HepG2 (cell line): ENCODE results near the gene ANTXR1. TPM values are rescaled to one million over a fixed set of nuclear protein-coding genes. Genes with fewer than 3 reads are reported as not detected.

ENCODE experiments used
- HMGXB4 ChIP-seq, 2 experiments: sonication (generic) in 1 of 2; formaldehyde crosslinking in 1 of 2; IDR thresholded peaks; 2 replicates each; pipeline versions ENCODE4 v1.4.0 to v1.6.1; 2018 to 2020; ENCODE audit warnings: missing genetic modification reagents in 2 of 2, borderline replicate concordance in 1 of 2, low read depth in 1 of 2, mild to moderate bottlenecking in 1 of 2, missing biosample characterization in 1 of 2
- REPIN1 ChIP-seq: sonication (generic); formaldehyde crosslinking; IDR thresholded peaks from 2 replicates; pipeline ENCODE4 v1.8.0; 2022; ENCODE audit warnings: missing genetic modification reagents, low read depth, mild to moderate bottlenecking, borderline replicate concordance
- SMYD3 ChIP-seq: sonication (generic); formaldehyde crosslinking; IDR thresholded peaks from 2 replicates; pipeline ENCODE4 v1.8.1; 2023; ENCODE audit warnings: mild to moderate bottlenecking, missing genetic modification reagents
- TOPORS ChIP-seq: sonication (generic); formaldehyde crosslinking; IDR thresholded peaks from 2 replicates; pipeline ENCODE4 v1.8.0; 2023; ENCODE audit warnings: mild to moderate bottlenecking, missing genetic modification reagents
- ZBTB33 ChIP-seq: sonication (generic); formaldehyde crosslinking; IDR thresholded peaks from 2 replicates; pipeline ENCODE4 v1.4.0; 2020; ENCODE audit warnings: missing genetic modification reagents
- ZBTB46 ChIP-seq: sonication (generic); formaldehyde crosslinking; IDR thresholded peaks from 2 replicates; pipeline ENCODE4 v1.4.0; 2020; ENCODE audit warnings: mild to moderate bottlenecking, missing genetic modification reagents, borderline replicate concordance
- ZNF3 ChIP-seq: IDR thresholded peaks from 2 replicates; pipeline ENCODE4 v1.7.0; 2017; ENCODE audit warnings: inconsistent platforms
- polyA plus RNA-seq, 8 experiments: library from polyadenylated mRNA; depleted of rRNA in 3 of 8; stranded (reverse) in 7 of 8; unstranded in 1 of 8; fragments of >200 nt; fragmentation: Illumina TruSeq in 4 of 8; extraction: Trizol in 4 of 8; gene quantifications; 2 replicates each; pipeline versions ENCODE4 v1.2.1 to v1.2.3, GENCODE V29; 2011 to 2016; ENCODE audit warnings: low read depth in 4 of 8, missing spikeins in 1 of 8, mixed read lengths in 1 of 8; ENCODE audit not compliant: insufficient read depth in 1 of 8
- total RNA-seq, 5 experiments: library from RNA; depleted of rRNA; stranded (reverse); fragments of >200 nt; fragmentation: Illumina TruSeq; extraction: Trizol; gene quantifications; 2 replicates each; pipeline ENCODE4 v1.2.3, GENCODE V29; 2016; ENCODE audit warnings: low read depth in 1 of 5

Gene ANTXR1
- total and polyA plus RNA-seq, 2 of the 13 experiments (the other 11 are each of a cell fraction or from before 2014, with no cell fraction given), result 4.5 to 12.7 TPM

GRCh38 chr2:69241093-69241492 is 228.1 kb downstream of the ANTXR1 start (continued):
- no peak for TF ChIP-seq ZBTB46
- TF ChIP-seq ZBTB33, result no peak
- TF ChIP-seq TOPORS (CRISPR knock-in tag), result no peak
- no peak for TF ChIP-seq REPIN1 (CRISPR knock-in tag)
- TF ChIP-seq HMGXB4 (CRISPR knock-in tag; IDR thresholded peaks at IDR 0.05; ENCODE audit: borderline replicate concordance in 1 of 2, low read depth in 1 of 2), result no peak
- TF ChIP-seq SMYD3 (CRISPR knock-in tag), result no peak
- TF ChIP-seq ZNF3 (CRISPR knock-in tag), result no peak
- TF ChIP-seq, all 625 proteins: peak for 0
